BJ (cell line): ENCODE measurements around the gene ZC3H12D. TPM values are rescaled to one million over a fixed set of nuclear protein-coding genes. Genes with fewer than 3 reads are reported as not detected.
"Not testable (repeated sequence)": the region's sequence is repeated elsewhere in the genome, so short reads cannot be mapped to it uniquely, and the experiment has no call there.

Experiments
- CTCF ChIA-PET: fragments of 350-600 bp; formaldehyde crosslinking; extraction: SDS; loops from one replicate; lab custom pipeline; 2021; ENCODE audit warnings: antibody characterized with exemption, inconsistent platforms; lab: Yijun Ruan, JAX
- POLR2A ChIA-PET: fragments of 300-600 bp; sonication (Branson Sonifier 250); formaldehyde crosslinking; extraction: SDS; loops from one replicate; lab custom pipeline; 2021; ENCODE audit warnings: antibody characterized with exemption; lab: Charles Lee
- DNase-seq: peaks from one replicate; pipeline ENCODE4 v3.0.0-alpha.2; 2011; ENCODE audit warnings: low read depth
- H3K27me3 ChIP-seq: 2 replicates; pipeline ENCODE4 v1.6.0; 2011; ENCODE audit warnings: low read length; ENCODE audit not compliant: control insufficient read depth, insufficient read depth
- H3K36me3 ChIP-seq: 2 replicates; pipeline ENCODE4 v1.5.1; 2011; ENCODE audit warnings: low read length; ENCODE audit not compliant: control insufficient read depth, insufficient read depth
- H3K4me3 ChIP-seq: 2 replicates; pipeline ENCODE4 v1.5.1; 2011; ENCODE audit warnings: low read depth, mild to moderate bottlenecking, control low read depth, low read length
- CTCF ChIP-seq: IDR thresholded peaks from 2 replicates; pipeline ENCODE4 v1.5.1; 2011; ENCODE audit warnings: low read depth, mild to moderate bottlenecking, control low read depth, inconsistent platforms, low read length, moderate library complexity; ENCODE audit not compliant: insufficient read depth
- polyA plus RNA-seq: library from polyadenylated mRNA; depleted of rRNA; stranded (reverse); fragments of >200 nt; gene quantifications from 2 replicates; pipeline ENCODE4 v1.2.3, GENCODE V29; 2011

The ZC3H12D gene
- polyA plus RNA-seq, 1 experiment, result 0.04 TPM

- ChIA-PET POLR2A (no interaction called here), CTCF (no interaction called here)
- Histone ChIP-seq H3K27me3 (peaks cover 3% of the 10 kb centered on the region), H3K36me3 (no peaks in the 10 kb centered on the region), H3K4me3 (no peak overlapping the region)
- no peak for TF ChIP-seq CTCF
- DNase-seq, result no peak
These were observed 17.5 kb downstream of the ZC3H12D start for GRCh38 chr6:149467265-149467664.

- no peaks in the 10 kb centered on the region for H3K36me3 ChIP-seq
- H3K4me3 ChIP-seq, result no peak overlapping the region
- ChIA-PET CTCF (interaction anchor here (1.0 to 1.5 kb wide), 5 partner anchors 9 to 39 kb away, joined by 3 to 4 read pairs (median 3); no protein-coding TSS in a partner anchor), POLR2A (no interaction called here)
- TF ChIP-seq CTCF, result no peak
- no peak for DNase-seq
- H3K27me3 ChIP-seq, result peaks cover 3% of the 10 kb centered on the region; the same call in 1 of the 2 replicates
These were observed 20.4 kb downstream of the ZC3H12D start for GRCh38 chr6:149464411-149464810.

GRCh38 chr6:149463781-149464180 lies 21.0 kb downstream of the ZC3H12D start:
- H3K27me3 ChIP-seq, result peaks cover 3% of the 10 kb centered on the region; the same call in 1 of the 2 replicates
- ChIA-PET POLR2A (no interaction called here), CTCF (interaction anchor here (1.0 to 1.5 kb wide), 4 partner anchors 9 to 40 kb away, joined by 3 to 4 read pairs (median 3); no protein-coding TSS in a partner anchor)
- H3K36me3 ChIP-seq, result no peaks in the 10 kb centered on the region
- no peak for TF ChIP-seq CTCF
- no peak for DNase-seq
- H3K4me3 ChIP-seq, result no peak overlapping the region

- H3K4me3 ChIP-seq, H3K27me3 ChIP-seq, H3K36me3 ChIP-seq, POLR2A ChIA-PET, DNase-seq: not testable (repeated sequence)
- CTCF ChIA-PET, result interaction anchor here (1.0 to 1.5 kb wide), 2 partner anchors 11 to 12 kb away, joined by 3 read pairs; no protein-coding TSS in a partner anchor
These were observed 22.1 kb downstream of the ZC3H12D start for GRCh38 chr6:149462712-149463111.

- ChIA-PET CTCF (interaction anchor here (1.0 kb wide), 1 partner anchor 13 kb away, joined by 3 read pairs; no protein-coding TSS in a partner anchor), POLR2A (no interaction called here)
- H3K27me3 ChIP-seq, result no peaks in the 10 kb centered on the region
- H3K36me3 ChIP-seq, result no peaks in the 10 kb centered on the region
- no peak for TF ChIP-seq CTCF
- H3K4me3 ChIP-seq, result no peak overlapping the region
- no peak for DNase-seq
These were observed 23.1 kb downstream of the ZC3H12D start for GRCh38 chr6:149461670-149462069.

- POLR2A ChIA-PET, result interaction anchor here (0.5 kb wide), 1 partner anchor 198 kb away, joined by 5 read pairs; no protein-coding TSS in a partner anchor
- CTCF ChIA-PET, result not testable (repeated sequence)
These were observed 24.6 kb downstream of the ZC3H12D start for GRCh38 chr6:149460249-149460648.

More at GRCh38 chr6:149460249-149460648, 24.6 kb downstream of the ZC3H12D start:
- DNase-seq, H3K36me3 ChIP-seq, H3K4me3 ChIP-seq, H3K27me3 ChIP-seq: not testable (repeated sequence)
